GM12873 (cell line): ENCODE results near the gene BEGAIN.

Experiments
- TF ChIP-seq, protein P1 (sequence below): IDR thresholded peaks from 2 replicates; pipeline ENCODE4 v1.5.1; 2012; ENCODE audit warnings: low read depth, mild to moderate bottlenecking, moderate library complexity, low read length, control low read depth; ENCODE audit not compliant: insufficient read depth; ENCODE audit errors: missing control alignments

Gene BEGAIN

DNA sequence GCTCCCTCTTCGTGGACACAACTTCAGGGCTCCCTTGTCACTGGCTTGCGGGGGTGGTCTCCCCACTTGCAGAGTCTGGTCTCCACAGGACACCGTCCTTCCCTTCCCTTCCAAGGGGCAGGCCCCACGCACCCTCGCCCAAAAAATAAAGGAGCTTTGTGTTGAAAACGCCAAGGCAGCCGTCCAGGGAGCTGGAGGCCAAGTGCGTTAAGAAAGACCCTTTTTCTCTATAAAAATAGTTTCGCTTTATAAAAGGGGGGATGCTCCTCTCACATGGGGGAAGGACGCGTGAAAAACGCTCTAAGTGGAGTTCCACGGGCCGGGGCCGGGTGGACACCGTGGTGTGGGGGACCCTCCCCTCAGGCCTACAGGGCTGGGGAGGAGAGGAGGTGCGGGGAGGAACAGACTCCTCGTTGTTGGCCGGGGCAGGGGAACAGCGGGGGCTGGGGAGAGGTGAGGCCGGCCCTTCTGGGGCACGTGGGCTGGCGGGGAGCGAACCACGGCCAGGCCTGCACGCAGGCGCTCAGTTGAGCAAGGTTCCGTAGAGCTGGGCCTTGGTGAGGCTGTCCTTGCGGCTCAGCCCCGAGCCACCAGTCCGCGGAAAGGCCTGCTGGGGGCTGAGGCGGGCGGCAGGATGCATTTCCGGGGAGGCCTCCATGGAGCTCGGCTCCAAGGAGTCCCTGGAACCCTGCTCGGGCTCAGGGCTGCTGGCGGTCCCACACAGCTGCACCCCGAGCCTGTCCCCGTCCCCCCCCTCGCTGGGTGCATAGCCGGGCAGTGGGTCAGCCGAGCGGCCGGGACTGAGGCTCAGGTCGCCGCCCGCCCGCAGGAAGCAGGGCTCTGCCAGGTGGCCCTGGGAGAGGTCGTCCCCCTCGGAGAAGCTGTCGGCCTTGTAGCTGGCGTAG is 49.5 kb downstream of the BEGAIN start:
- TF ChIP-seq, protein P1, sequence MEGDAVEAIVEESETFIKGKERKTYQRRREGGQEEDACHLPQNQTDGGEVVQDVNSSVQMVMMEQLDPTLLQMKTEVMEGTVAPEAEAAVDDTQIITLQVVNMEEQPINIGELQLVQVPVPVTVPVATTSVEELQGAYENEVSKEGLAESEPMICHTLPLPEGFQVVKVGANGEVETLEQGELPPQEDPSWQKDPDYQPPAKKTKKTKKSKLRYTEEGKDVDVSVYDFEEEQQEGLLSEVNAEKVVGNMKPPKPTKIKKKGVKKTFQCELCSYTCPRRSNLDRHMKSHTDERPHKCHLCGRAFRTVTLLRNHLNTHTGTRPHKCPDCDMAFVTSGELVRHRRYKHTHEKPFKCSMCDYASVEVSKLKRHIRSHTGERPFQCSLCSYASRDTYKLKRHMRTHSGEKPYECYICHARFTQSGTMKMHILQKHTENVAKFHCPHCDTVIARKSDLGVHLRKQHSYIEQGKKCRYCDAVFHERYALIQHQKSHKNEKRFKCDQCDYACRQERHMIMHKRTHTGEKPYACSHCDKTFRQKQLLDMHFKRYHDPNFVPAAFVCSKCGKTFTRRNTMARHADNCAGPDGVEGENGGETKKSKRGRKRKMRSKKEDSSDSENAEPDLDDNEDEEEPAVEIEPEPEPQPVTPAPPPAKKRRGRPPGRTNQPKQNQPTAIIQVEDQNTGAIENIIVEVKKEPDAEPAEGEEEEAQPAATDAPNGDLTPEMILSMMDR, result no peak

DNA sequence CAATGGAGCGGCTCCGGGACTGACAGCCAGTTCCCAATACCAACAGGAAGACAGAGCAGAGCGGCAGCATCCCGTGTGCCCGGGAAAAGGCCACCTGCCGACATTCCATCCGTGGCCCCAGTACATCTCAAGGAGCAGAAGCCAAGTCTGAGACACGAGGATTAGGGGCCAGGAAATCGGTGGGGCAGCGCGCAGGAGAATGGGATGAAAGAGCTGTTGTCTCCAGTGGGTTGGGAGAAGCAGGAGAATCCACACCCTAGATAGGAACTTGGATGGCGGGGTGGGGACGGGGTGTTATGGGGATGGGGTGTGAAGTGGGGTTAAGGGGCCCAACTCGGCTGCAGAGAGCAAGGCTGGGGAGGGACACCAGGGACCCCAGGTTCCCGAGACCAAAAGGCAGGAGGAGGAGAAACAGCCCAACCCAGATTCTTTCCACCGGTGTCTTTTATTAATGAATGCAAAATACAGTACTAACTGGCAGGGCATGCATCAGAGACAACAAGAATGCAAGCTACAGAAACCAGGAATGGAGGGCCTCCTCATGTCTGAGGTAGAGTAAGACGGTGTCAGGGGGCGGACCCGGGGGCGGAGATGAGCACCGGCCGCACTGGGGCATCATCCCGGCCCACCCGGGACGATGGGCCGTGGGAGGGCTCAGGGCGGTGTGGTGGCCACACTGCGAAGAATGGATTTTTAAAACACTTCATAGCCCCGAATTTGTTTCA is 50.3 kb downstream of the BEGAIN start:
- TF ChIP-seq, protein P1, result no peak

DNA sequence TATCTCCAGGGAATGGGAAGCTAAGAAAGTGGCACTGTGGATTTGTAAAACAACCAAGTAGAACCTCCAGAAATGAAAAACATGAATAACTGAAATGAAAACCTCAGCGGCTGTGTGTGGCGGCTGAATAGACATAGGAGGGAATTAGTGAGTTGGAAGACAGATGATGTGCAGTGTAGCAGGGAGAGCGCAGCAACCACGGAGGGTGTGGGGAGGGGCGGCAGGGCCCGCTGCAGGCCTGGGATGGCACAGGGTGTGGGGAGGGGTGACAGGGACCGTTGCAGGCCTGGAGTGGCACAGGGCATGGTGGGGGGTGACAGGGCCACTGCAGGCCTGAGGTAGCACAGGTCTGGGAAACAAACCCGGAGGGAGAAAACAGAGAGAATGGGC is 51.1 kb downstream of the BEGAIN start:
- TF ChIP-seq, protein P1, result no peak

DNA sequence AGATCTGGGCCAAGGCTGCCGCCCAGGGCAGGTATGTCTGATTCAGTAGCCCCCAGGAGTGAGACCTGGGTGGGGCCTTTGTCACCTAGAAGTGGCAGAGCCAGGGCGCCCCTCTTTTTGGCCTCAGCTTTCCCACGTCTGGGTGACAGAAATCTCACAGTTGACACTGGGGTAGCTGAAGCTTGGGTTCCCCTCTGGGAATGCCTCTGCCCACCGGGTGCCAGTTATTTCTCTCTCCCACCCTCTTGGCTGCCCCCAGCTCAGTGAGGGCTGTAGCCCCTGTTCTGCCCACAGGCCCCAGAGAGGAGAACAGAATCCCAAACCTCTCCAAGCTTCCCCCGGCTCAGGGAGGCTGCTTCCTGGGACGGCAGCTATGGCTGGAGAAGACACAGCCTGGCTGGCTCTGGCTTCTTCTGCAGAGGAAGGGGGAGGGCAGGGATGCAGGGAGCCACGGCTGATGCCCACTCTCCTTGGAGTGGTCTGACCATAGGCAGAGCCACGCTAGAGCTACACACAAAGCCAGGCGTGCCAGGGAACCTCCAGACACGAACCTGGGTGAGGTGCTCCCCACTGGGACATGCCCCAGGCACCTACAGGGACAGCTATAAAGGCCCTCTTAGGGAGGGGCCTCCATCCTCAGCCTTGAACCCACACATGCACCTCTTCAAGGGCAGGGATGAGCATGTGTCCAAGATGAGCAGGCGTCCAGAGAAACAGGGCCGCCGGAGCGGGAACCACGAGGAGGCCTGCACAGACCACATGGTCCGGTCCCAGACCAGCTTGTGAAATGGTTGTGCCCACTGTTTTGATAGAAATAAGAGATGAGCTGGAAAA is 51.7 kb downstream of the BEGAIN start:
- TF ChIP-seq, protein P1, result no peak

DNA sequence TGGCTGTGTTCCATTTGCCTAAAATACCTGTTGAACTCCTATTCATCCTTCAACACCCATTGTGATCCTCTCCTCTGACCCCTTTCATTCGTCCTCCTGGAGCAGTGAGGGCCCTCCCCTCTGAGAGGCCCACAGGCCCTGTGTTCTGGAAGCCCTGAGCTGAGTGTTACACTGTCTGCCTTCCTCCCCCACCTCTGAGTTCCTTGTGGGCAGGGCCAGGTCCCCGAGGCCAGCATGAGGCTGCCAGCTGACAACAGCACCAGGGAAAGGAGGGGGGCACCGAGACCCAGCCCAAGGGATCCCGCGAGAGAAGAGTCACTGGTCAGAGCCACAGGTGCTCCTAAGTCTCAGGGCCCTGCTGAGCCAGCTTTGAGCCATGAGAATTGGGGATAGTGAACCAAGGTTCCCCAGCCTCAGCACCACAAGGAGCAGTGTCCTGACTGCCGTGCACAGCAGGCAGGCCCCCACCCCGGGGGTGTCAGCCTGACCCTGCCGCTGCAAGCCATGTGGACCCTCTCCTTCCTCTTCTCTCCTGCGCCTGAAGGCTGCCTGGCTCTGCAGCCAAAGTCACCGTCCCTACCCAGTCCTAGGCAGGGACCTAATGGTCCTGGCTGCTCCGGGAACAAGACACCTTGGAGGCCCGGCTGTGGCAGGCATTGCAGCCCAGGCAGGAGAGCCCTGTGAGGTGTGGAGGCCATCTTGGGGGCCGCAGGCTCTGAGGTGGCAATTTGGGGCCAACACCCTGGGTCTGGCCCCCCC is 52.5 kb downstream of the BEGAIN start:
- TF ChIP-seq, protein P1, result no peak

DNA sequence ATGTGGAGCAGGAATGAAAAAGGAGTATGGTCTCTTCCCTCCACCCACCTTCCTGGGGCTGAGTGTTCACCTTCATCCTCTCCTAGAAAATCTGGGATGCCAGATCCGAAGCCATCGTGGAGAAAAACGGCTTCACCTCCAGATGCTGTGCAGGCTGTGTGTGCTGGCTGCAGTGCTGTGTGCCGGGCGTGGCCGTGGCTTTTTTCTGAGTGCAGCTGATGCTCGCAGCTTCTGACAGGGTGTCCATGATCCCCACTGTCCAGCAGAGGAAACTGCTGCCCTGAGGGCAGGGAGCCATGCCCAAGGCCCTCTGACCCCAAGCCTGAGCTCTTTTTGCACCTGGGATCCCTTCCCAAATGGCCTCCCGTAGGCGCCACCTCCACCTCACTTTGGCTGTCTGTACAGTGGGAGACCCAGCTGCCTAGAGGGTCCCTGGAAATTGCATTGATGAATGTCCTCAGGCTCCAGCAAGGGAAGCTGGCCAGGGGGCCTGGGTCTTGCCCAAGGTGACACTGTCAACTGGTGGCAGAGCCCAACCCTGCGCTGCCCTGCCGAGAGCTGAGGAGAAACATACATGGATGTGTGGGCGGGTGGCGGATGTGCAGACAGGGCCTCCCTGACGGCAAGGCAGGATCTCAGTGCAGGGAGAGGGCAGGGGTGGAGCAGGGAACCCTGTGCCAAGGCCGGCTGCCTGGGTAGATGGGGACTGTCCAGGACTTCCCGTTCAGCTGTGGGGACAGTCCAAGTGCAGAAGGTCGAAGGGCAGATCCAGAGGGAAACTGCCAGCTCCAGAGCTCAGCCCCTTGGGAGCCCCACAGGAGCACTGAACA is 53.3 kb downstream of the BEGAIN start:
- TF ChIP-seq, protein P1, result no peak
